D721Med (cell line): ENCODE measurements around the gene PLD1.

ENCODE experiments used
- DNase-seq: peaks from one replicate; pipeline ENCODE4 v3.0.0; 2011; ENCODE audit warnings: low spot score; ENCODE audit not compliant: insufficient read length
- FAIRE-seq: peaks from 2 replicates; lab custom pipeline; 2011; peaks lifted over from hg19 to GRCh38; lab: Jason Lieb, UNC
- CTCF ChIP-seq: IDR thresholded peaks from 2 replicates; pipeline ENCODE4 v1.5.1; 2012; ENCODE audit warnings: mild to moderate bottlenecking, control low read depth; ENCODE audit not compliant: insufficient read depth; ENCODE audit errors: missing control alignments

PLD1 gene

GRCh38 chr3:171592786-171593185 lies 217.5 kb downstream of the PLD1 start:
- DNase-seq (no peak), FAIRE-seq (no peak)
- no peak for TF ChIP-seq CTCF

- DNase-seq: no peak
- FAIRE-seq: no peak
- TF ChIP-seq CTCF: no peak
These were observed 219.2 kb downstream of the PLD1 start for GRCh38 chr3:171591070-171591469.

- no peak for TF ChIP-seq CTCF
- FAIRE-seq (no peak), DNase-seq (no peak)
These were observed 224.0 kb downstream of the PLD1 start for GRCh38 chr3:171586274-171586673.

- TF ChIP-seq CTCF: no peak
- no peak for FAIRE-seq
- no peak for DNase-seq
These were observed 225.2 kb downstream of the PLD1 start for GRCh38 chr3:171585039-171585438.

- DNase-seq: no peak
- TF ChIP-seq CTCF: no peak
- FAIRE-seq: no peak
These were observed 226.2 kb downstream of the PLD1 start for GRCh38 chr3:171584100-171584499.

- no peak for TF ChIP-seq CTCF
- no peak for DNase-seq
- no peak for FAIRE-seq
These were observed 235.6 kb downstream of the PLD1 start for GRCh38 chr3:171574556-171575240.

GRCh38 chr3:171569571-171570132 lies 240.6 kb downstream of the PLD1 start:
- no peak for FAIRE-seq
- TF ChIP-seq CTCF: no peak

More at GRCh38 chr3:171569571-171570132, 240.6 kb downstream of the PLD1 start:
- no peak for DNase-seq
